D341Med (cell line): ENCODE data around the gene GGN.
A peak's percentile ranks its signal among the peaks of the same experiment; 100 is the strongest.
"Not testable (repeated sequence)": the region's sequence is repeated elsewhere in the genome, so short reads cannot be mapped to it uniquely, and the experiment has no call there.

ENCODE experiments used
- DNase-seq: peaks from one replicate; pipeline ENCODE4 v3.0.0; 2012; ENCODE audit warnings: low spot score

Gene GGN

DNA sequence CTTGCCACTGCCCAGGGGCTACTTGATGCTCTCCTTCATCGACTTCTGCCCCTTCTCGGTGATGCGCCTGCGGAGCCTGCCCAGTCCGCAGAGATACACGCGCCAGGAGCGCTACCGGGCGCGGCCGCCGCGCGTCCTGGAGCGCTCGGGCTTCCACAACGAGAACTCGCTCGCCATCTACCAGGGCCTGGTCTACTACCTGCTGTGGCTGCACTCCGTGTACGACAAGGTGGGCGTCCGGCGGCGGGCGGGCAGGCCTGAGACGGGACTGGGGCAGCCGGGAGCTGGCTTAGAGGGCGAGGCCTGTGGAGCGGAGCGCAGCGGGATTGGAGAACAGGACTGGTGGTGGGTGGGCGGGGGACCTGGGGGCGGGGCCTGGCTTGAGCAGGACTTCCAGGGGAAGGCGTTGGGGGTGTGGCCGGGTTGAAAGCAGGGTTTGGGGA is 26.2 kb downstream of the GGN start:
- DNase-seq, result peak; percentile 95

DNA sequence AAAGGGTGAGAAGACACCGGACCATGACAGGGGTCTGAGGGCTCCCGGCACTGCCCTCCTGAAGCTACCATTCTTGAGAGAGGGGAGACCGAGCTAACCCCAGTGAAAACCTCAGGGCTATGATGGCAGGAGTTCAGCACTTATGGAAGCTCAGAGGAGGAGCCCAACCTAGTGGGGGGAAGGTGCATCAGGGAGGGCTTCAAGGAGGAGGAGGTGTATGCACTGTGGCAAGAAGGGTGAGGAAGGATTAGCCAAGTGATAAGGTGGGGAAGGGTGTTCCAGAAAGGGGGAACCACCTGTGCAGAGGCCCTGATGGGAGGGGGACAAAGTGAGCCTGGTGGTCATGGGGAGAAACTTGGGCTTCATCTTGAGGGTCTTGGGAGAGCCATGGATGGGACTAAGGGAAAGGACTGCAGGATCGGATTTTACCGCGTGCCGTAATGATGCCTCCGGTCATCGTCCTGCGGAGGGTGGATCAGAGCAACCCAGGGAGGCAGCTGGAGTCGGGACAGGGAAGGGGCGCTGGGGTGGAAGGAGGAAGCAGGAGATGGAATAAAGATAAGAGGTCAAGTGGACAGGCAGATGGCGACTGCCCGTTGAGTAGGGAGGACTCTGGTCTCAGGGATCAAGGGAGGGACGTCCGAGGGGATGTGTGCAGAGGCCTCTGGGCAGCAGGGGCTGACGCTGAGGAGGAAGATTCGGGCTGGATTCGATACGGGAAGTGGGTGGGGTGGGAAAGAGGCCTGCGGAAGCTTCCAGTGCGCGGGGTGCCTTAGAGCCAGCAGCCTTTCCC is 26.8 kb downstream of the GGN start:
- no peak for DNase-seq

DNA sequence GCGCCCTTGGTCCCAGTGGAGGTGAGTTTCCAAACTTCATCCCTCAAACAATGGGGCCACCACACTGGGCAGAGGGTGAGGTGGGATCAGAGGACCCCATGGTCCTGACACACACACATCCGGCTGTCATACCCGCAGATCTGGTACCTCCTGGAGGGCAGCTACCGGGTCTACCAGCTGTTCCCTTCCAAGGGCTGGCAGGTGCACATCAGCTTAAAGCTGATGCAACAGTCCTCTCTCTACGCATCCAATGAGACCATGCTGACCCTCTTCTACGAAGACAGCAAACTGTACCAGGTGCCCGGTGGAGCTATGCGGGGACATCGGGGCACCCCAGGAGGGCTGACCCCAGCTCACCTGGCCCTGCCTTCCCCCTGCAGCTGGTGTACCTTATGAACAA is 27.5 kb downstream of the GGN start:
- no peak for DNase-seq

GRCh38 chr19:38359242-38360021 is 28.4 kb downstream of the GGN start:
- DNase-seq, result no peak

DNA sequence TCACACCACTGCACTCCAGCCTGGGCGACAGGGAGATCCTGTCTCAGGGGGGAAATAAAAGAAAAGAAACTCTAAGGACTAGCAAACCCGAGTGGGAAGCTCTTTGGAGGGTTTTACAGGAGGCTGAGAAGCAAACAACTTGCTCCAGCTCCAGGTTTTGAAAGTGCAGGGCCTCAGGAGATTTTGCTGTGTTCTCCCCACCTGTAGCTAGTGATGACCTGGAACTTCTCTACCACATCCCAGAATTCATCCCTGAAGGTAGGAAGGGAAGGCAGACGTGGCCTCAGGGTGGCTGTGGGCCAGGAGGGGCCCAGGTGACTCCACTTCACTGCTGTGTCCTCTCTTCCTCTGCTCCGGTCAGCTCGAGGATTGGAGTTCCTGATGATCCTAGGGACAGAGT is 29.8 kb downstream of the GGN start:
- DNase-seq, result no peak

GRCh38 chr19:38355728-38356725 is 31.8 kb downstream of the GGN start:
- DNase-seq, result no peak

DNA sequence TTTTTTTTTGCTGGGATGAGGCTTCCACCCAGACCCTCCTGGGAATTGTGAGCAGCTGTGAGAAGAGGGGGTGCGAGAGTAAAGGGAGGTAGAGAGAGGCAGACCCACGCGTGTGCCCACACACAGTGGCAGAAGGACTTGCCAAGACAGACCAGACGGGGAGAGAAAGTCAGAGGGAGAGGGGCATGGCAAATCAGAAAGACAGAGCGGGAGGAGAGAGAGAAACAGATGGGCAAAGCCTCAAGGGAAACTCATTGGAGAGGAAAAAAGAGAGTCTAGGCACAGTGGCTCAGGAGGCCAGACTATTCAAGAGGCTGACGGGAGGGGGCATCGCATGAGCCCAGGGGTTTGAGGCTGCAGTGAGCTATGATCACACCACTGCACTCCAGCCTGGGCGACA is 35.2 kb downstream of the GGN start:
- peak; percentile 47 for DNase-seq

DNA sequence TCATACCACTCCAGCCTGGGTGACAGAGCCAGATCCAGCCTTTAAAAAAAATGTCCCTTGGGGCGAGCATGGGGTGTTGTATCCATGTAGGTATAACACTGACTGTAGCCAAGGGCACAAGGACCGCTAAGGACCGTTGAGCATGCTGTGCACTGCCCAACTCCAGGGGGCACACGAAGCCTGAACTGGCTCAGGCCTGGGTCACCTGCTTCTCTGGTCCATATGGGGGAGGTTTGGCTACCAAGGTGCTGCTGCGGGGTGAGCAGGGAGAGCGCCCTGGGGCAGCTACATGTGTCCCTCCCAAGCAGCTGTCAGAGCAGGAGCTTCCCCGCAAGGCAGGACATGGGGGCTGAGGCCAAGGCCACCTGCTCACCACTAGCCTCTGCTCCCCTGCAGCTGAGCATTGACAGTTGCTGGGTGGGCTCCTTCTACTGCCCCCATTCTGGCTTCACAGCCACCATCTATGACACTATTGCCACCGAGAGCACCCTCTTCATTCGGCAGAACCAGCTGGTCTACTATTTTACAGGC is 35.9 kb downstream of the GGN start:
- no peak for DNase-seq

DNA sequence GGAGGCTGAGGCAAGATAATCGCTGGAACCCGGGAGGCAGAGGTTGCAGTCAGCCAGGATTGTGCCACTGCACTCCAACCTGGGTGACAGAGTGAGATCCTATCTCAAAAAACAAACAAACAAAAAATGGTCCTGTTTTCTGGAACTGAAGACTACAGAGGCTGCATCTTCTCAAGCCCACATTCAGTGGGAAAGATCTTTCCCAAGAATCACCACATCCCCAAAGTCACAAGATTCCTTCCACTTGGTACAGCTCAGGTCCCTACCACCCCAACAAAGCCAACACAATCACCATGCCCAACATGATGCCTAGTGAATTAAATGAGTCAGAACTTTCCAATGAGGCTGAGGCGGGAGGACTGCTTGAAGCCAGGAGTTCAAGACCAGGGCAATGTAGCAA is 37.0 kb downstream of the GGN start:
- no peak for DNase-seq

GRCh38 chr19:38346837-38347236 is 41.0 kb downstream of the GGN start:
- no peak for DNase-seq

DNA sequence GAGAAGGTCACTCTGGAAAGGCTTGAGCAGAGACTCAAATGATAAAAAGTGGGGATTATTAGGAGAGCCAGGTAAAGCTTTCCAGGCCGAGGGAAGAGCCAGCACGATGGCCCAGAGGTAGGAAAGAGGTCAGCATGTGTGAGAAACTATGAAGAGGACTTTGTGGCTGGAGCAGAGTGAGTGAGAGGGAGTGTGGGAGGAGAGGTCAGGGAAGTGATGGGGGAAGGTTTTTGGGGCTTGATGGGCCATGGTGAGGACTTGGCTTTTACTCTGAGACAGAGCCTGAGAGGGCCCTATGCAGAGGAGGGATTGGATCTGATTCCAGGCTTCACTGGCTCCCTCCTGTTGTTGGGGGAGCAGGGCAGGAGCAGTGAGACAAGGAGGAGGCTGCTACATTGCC is 46.9 kb downstream of the GGN start:
- DNase-seq, result no peak

DNA sequence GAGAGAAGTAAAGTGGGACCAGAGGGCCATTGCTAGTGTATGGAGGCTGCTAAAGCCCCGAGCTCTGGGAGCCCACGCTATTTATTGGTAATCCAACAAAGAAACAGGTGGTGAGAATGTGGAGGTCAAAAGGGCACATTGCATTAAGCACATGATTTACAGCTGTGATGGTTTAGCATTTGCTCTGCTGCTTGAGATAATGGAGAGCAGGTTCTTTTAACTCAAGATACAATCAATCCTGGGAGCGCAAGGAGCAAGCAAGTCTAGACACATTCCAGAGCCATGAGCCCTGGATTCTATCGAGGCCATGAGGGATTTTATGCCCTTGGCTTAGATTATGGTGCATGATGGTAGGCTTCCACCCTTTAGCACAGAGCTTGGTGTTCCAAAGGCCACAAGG is 48.8 kb downstream of the GGN start:
- not testable (repeated sequence) for DNase-seq

DNA sequence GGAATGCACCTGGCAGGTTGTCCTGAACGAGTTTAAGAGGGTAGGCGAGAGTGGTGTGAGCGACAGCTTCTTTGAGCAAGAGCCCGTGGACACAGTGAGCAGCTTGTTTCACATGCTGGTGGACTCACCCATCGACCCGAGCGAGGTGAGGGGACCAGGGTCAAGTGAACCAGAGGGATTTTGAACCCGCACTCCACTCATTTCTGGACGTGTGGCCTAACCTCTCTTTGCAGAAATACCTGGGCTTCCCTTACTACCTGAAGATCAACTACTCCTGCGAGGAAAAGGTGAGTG is 50.5 kb downstream of the GGN start:
- DNase-seq, result no peak

- peak; percentile 95 for DNase-seq
Measured at GRCh38 chr19:38336638-38337359, 51.0 kb downstream of the GGN start.

DNA sequence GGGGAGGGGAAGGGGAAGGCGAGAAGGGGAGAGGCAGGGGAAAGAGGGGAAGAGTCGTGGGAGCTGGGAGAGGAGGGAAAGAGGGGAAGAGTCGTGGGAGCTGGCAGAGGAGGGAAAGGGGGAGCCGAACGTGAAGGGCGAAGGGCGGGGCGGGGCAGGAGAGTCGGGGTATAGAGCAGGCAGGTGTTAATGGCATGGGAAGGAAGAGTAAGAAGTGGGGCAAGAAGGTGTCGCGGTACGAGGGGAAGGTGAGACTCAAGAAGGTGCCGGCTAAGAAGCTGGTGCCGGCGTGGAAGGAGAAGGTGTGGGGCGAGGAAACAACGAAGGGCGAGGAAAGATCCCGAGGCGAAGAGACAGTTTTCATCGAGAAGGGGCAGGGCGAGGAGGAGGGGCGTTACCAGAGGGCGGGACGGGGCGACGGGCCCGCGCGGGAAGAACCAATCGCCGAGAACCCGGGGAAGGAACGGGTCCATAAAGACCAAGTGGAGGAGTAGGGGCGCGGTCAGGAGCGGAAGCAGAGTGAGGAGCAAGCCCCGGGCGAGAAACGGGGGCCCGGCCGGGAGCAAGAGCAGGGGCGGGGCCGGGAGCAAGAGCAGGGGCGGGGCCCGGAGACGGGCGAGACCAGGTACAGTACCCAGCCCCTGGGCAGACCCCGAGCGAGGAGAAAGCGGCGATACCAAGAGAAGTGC is 51.7 kb downstream of the GGN start:
- peak; percentile 93 for DNase-seq
